GM19238 (cell line): ENCODE measurements around the gene HYAL3.
"Not testable (repeated sequence)": the region's sequence is repeated elsewhere in the genome, so short reads cannot be mapped to it uniquely, and the experiment has no call there.

Experiments used
- DNase-seq: peaks from one replicate; pipeline ENCODE4 v3.0.0; 2011; ENCODE audit warnings: low spot score; ENCODE audit not compliant: insufficient read length

HYAL3 gene

GRCh38 chr3:50259432-50260026, 39.7 kb downstream of the HYAL3 start:
- DNase-seq = no peak

DNA sequence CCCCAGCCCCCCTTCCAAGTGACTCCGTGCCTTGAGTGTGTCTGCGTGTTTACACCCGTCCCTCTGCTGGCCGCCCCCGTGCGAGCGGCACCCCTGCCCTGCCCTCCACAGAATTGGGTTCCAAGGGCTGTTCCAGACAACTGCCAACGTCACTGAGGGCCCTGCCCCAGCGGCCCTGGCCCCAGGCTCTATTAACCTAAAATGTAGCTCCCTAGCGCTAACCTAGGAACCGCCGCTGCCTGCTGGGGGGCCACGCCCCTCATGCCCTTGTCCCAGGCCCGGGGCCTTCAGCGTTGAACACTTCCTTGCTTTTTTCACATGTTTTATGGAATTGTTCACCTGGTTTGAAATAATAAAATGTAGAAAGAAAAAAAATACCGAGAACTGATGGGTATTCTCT, 40.2 kb downstream of the HYAL3 start:
- no peak for DNase-seq

- DNase-seq = no peak
Observed at GRCh38 chr3:50258029-50258680, 41.0 kb downstream of the HYAL3 start.

- DNase-seq = no peak
Observed at GRCh38 chr3:50256978-50257890, 42.0 kb downstream of the HYAL3 start.

DNA sequence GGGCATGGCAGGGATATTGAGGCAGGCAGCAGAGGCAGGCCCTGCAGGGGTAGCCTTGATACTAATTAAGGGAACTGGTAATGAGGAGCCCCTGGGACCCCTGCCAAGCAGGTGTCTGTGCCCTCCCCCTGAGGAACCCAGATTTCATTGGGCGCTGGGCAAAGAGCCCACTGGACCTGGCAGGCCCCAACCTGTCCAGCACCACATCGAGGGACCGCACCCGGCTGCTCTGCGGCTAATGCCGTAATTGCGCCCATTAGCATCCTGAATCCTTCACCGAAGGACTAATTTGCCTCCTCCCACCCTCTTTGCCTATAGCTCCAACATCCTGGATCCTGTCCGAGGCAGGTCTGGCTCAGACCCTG, 44.0 kb downstream of the HYAL3 start:
- DNase-seq = no peak

- no peak for DNase-seq
Observed at GRCh38 chr3:50254577-50255250, 44.5 kb downstream of the HYAL3 start.

- no peak for DNase-seq
Observed at GRCh38 chr3:50251220-50251619, 48.0 kb downstream of the HYAL3 start.

DNA sequence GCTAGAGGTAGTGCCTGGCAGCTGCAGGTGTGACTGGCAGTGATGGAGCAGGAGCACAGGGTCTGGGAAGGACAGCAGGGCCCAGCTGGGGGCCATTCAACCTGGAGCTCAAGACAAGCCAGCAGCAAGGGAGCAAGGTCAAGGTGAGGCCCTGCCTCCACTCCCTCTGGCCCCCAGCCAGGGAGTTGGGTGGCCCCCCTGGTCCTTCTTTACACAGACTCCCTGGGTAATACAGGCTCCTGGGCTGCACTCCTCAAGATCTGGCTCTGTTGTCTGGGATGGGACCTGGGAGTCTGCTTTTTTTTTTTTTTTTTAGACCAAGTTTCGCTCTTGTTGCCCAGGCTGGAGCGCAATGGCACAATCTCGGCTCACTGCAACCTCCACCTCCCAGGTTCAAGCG, 48.7 kb downstream of the HYAL3 start:
- DNase-seq = no peak

DNA sequence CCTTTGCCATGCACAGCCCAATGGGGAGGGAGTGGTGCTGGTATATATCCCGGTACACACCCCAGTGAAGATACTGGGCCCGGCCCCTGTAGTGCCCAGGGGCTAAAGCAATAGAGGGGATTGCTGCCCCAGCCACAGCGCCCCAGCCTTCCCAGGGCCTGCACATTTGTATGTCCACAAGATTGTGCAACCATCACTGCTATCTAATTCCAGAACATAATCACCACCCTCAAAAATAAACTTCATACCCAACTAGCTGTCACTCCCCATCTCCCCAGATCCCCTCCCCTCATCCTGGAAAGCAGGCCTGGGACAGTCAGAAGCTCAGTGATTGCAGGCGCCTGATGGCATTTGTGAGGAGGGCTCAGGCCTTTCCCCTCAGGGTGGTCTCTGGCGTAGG, 49.7 kb downstream of the HYAL3 start:
- DNase-seq = no peak

- no peak for DNase-seq
Observed at GRCh38 chr3:50248387-50248786, 50.8 kb downstream of the HYAL3 start.

- DNase-seq = peak; percentile 54
Observed at GRCh38 chr3:50246517-50246954, 52.7 kb downstream of the HYAL3 start.

- DNase-seq = peak; percentile 85
Observed at GRCh38 chr3:50245831-50246516, 53.2 kb downstream of the HYAL3 start.

GRCh38 chr3:50245251-50245745, 53.9 kb downstream of the HYAL3 start:
- no peak for DNase-seq

GRCh38 chr3:50244813-50245212, 54.4 kb downstream of the HYAL3 start:
- not testable (repeated sequence) for DNase-seq

- no peak for DNase-seq
Observed at GRCh38 chr3:50243543-50243895, 55.7 kb downstream of the HYAL3 start.

- DNase-seq = no peak
Observed at GRCh38 chr3:50242851-50243542, 56.2 kb downstream of the HYAL3 start.
